Measurements from ENCODE around the gene FBXL7. TPM values are rescaled to one million over a fixed set of nuclear protein-coding genes. Genes with fewer than 3 reads are reported as not detected.

Gene FBXL7
- total RNA-seq, 2 donors from 2014 or later, result 21.1 to 31.7 TPM

DNA sequence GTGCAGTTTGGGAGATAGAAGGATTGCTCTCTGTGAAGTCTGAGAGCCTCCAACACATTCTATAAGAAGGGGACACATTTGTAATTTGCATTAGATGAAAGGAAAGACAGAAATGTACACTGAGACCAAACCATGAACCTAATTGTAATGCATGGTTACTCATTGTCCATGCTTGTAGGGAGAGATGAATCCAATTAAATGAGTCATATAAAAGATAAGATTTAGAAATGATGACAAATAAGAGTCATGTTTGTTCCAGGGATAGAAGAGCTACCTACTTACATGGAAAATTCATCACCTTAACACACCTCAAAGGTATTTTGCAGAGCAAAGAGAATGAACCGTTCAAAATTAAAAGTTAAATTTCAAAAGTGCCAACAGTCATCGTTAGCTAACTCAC lies 85.1 kb downstream of the FBXL7 start:
- no peaks in the 10 kb centered on the region for H3K36me3 ChIP-seq
- H3K4me1 ChIP-seq (ENCODE audit: control insufficient read depth in 1 of 2, low read depth in 2 of 2), result peaks cover 0 to 3% of the 10 kb centered on the region in 2 donors
- H3K27me3 ChIP-seq (replicated peaks; ENCODE audit: insufficient read depth), result no peaks in the 10 kb centered on the region
- H3K9me3 ChIP-seq, result no peaks in the 10 kb centered on the region
- no peak overlapping the region for H3K4me3 ChIP-seq
- DNase-seq (ENCODE audit: low spot score), result no peak
- no peak overlapping the region for H3K27ac ChIP-seq
- TF ChIP-seq, protein P1, sequence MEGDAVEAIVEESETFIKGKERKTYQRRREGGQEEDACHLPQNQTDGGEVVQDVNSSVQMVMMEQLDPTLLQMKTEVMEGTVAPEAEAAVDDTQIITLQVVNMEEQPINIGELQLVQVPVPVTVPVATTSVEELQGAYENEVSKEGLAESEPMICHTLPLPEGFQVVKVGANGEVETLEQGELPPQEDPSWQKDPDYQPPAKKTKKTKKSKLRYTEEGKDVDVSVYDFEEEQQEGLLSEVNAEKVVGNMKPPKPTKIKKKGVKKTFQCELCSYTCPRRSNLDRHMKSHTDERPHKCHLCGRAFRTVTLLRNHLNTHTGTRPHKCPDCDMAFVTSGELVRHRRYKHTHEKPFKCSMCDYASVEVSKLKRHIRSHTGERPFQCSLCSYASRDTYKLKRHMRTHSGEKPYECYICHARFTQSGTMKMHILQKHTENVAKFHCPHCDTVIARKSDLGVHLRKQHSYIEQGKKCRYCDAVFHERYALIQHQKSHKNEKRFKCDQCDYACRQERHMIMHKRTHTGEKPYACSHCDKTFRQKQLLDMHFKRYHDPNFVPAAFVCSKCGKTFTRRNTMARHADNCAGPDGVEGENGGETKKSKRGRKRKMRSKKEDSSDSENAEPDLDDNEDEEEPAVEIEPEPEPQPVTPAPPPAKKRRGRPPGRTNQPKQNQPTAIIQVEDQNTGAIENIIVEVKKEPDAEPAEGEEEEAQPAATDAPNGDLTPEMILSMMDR (IDR thresholded peaks at IDR 0.05), result no peak
- no peak for ATAC-seq (ENCODE audit: insufficient number of reproducible peaks, low FRiP score, low read depth)

DNA sequence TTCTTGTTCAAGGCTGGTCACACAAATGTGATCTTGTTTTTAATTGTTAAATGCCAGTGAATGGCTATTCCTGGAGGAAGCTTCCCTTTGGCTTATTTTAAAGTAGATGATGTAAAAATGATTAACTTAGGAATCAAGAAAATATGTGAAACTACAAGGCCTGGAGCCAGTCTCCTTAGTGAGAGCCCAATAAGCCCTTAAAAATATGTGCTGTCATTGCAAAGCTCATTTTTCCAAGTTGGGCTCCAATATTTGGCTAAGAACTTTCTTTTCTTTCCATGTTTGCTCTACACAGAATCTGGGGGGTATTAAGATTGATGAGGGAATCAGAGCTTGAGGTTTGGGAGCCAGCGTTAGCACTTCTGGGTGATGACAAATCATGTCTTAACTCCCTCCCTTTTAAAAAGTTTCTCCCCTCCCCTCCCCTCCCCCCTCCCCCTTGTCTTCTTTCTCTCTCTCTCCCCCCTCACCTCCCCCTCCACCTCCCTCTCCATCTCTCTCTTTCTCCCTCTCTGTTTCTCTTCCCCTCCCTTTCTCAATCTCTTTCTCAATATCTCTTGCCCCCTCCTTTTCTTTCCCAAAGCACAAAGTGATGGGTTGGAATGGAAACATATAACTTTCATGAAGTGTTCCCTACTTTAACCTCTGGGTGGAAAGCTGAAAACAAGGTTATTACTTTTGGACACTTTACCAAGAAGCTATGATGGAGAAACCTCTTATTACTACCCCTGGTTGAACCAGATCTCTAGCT lies 86.0 kb downstream of the FBXL7 start:
- Histone ChIP-seq H3K27me3 (replicated peaks; ENCODE audit: insufficient read depth) (no peaks in the 10 kb centered on the region), H3K36me3 (no peaks in the 10 kb centered on the region), H3K4me1 (ENCODE audit: control insufficient read depth in 1 of 2, low read depth in 2 of 2) (peaks cover 0 to 3% of the 10 kb centered on the region in 2 donors), H3K9me3 (no peaks in the 10 kb centered on the region), H3K4me3 (no peak overlapping the region), H3K27ac (no peak overlapping the region)
- DNase-seq (ENCODE audit: low spot score) (no peak), ATAC-seq (ENCODE audit: insufficient number of reproducible peaks, low FRiP score, low read depth) (no peak)
- TF ChIP-seq, protein P1 (IDR thresholded peaks at IDR 0.05), result no peak

DNA sequence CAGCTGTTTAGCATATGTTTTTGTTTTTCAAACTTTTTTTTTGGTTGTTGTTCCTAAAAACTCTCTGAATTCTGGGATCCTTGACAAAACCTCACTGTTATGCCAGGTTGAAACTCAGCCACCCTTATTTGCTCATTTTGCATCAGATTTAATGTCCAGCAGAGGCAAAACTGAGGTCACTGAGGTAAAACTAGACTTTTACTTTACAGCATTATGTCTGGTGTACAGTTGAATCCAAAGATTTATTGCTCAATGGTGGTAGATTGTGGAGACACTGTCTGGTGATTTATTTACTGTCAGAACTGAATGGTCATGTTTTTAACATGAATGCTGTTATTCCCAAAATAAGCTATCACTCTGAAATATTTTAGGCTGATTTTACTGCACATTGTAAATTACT lies 87.9 kb downstream of the FBXL7 start:
- Histone ChIP-seq H3K9me3 (no peaks in the 10 kb centered on the region), H3K4me1 (ENCODE audit: control insufficient read depth in 1 of 2, low read depth in 2 of 2) (peaks cover 0 to 3% of the 10 kb centered on the region in 2 donors), H3K27ac (no peak overlapping the region), H3K27me3 (replicated peaks; ENCODE audit: insufficient read depth) (no peaks in the 10 kb centered on the region), H3K4me3 (no peak overlapping the region), H3K36me3 (no peaks in the 10 kb centered on the region)
- ATAC-seq (ENCODE audit: insufficient number of reproducible peaks, low FRiP score, low read depth) (no peak), DNase-seq (ENCODE audit: low spot score) (no peak)
- TF ChIP-seq, protein P1 (IDR thresholded peaks at IDR 0.05), result no peak

DNA sequence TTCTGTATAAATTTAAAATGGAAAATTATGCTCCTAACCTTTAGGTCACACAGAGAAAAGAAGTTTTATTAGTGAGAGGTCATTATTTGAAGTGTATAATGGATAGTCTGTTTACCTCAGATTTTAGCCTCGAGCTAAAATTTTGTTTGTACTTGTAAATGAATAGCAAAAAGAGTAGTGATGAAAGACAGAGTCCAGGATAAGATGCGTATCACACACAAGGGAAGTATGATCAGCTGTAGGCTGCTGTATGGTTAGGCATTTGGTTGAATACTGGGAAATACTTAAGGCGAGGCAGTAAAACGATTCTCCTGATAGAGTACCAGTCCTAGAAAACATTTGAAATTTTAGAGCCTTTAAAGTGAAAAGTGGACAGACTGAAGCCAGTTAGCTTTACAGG lies 92.7 kb downstream of the FBXL7 start:
- ATAC-seq (ENCODE audit: insufficient number of reproducible peaks, low FRiP score, low read depth), result no peak

DNA sequence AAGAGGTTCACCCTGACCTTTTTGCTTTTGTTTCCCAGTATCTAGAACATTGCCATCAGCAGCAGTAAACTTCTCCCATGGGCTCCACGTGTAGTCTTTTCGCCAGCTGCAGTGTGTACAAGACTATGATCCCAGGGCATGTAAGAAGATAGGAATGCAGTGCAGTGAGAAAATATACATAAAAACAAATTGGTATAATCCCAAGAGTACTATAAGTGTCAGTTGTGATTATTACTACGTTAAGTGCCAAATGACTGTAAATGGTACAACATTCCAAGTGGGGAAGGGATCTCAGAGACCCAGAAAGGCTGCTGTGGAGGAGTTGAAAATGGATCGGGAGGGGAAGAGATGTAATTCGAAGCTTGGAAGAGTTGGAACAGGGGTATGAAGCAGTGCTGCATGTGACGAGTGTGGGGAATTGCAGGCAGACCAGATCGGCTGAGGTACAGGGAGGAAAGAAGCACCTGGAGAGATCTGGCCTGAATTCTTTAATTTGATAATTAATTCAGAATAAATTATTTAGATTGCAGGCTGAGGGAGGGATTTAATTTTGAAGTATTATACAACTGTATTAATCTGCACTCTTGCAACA lies 95.1 kb downstream of the FBXL7 start:
- DNase-seq (ENCODE audit: low spot score), result no peak
- TF ChIP-seq, protein P1 (IDR thresholded peaks at IDR 0.05), result no peak
- H3K36me3 ChIP-seq, result no peaks in the 10 kb centered on the region

More for the DNA sequence above, 92.7 kb downstream of the FBXL7 start:
- no peak overlapping the region for H3K4me3 ChIP-seq
- DNase-seq (ENCODE audit: low spot score), result no peak
- TF ChIP-seq, protein P1 (IDR thresholded peaks at IDR 0.05), result no peak
- no peaks in the 10 kb centered on the region for H3K27me3 ChIP-seq (replicated peaks; ENCODE audit: insufficient read depth)
- H3K27ac ChIP-seq, result no peak overlapping the region
- no peaks in the 10 kb centered on the region for H3K36me3 ChIP-seq
- H3K4me1 ChIP-seq (ENCODE audit: control insufficient read depth in 1 of 2, low read depth in 2 of 2), result peaks cover 0 to 2% of the 10 kb centered on the region in 2 donors
- no peaks in the 10 kb centered on the region for H3K9me3 ChIP-seq

More for the DNA sequence above, 95.1 kb downstream of the FBXL7 start:
- H3K9me3 ChIP-seq, result no peaks in the 10 kb centered on the region
- ATAC-seq (ENCODE audit: insufficient number of reproducible peaks, low FRiP score, low read depth), result no peak
- H3K4me1 ChIP-seq (ENCODE audit: control insufficient read depth in 1 of 2, low read depth in 2 of 2), result peaks cover 3 to 7% of the 10 kb centered on the region in 2 donors
- no peak overlapping the region for H3K4me3 ChIP-seq
- H3K27me3 ChIP-seq (replicated peaks; ENCODE audit: insufficient read depth), result no peaks in the 10 kb centered on the region
- no peak overlapping the region for H3K27ac ChIP-seq

All from thoracic aorta (tissue), 2 donors.